Measurements from ENCODE around the gene OGFOD1.

- no peak for TF ChIP-seq CTCF (IDR thresholded peaks at IDR 0.05 in 8 of 11, conservative IDR thresholded peaks at IDR 0.05 in 3 of 11)
- no peak for TF ChIP-seq POLR2A (IDR thresholded peaks at IDR 0.05)
Observed at GRCh38 chr16:56447286-56447685, 4.1 kb upstream of the OGFOD1 start.

All from spleen (tissue), 7 donors.